Measurements from ENCODE around the gene EGR4. TPM values are rescaled to one million over a fixed set of nuclear protein-coding genes. Genes with fewer than 3 reads are reported as not detected.

EGR4 gene
- total RNA-seq = not detected

DNA sequence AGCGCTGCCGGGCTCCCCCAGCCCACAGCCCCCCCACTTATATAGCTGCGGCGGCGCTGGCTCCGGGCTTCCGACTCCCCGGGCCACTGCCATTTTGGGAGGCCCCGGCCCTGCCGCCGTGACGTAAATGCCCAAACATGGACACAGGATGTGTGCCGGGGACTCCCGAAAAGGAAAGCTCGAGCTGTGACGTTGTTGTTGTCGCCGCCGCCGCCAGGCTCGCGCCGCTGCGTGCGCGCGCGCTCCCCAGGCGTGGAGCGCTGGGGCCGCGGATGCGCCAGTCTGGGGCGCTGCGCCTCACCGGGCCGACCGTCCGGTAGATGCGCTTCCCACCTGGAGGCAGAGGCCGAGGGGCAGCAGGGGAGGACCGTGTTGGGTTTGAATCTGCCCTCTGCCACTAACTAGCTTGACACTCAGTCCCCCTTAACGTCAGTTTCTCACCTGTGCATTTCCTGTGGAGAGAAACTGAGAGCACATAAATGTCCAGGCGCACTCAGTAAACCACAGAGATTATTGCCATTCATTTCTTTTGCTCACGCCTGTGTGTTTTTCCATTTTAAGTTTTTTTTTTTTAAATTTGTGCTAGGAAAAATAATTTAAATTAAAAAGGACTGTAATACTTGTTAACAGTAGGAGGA lies at the start of gene EGR4:
TSS of gene EGR4 (minus strand) at position 15 of the 638 bp plus-strand sequence. CDS start 231 bp downstream, outside the sequence.
- DNase-seq (ENCODE audit: low spot score) = peak; percentile 40

GRCh38 chr2:73341039-73341438 lies 47.7 kb upstream of the EGR4 start:
- DNase-seq (ENCODE audit: low spot score) = peak; percentile 58

DNA sequence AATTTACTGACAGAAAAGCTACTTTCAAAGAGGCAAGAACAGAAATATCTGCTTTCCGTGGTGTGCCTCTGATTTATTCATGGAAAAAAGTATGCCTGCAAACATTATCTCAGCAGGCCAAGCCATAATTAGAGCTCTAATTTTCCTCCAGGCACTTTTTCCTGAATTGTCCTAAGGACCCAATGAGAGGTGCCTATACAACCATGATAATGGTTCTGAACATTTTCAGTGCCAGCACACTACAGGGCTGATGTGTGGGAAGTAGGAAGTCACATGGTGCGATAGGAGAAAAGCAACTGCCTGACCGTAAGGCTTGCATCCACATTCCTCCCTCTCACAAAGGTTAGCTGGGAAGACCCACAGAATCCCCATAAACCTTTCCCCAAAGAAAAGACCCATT lies 45.9 kb upstream of the EGR4 start:
- DNase-seq (ENCODE audit: low spot score) = no peak

- DNase-seq (ENCODE audit: low spot score) = no peak
Observed at GRCh38 chr2:73337828-73338227, 44.5 kb upstream of the EGR4 start.

- DNase-seq (ENCODE audit: low spot score) = no peak
Observed at GRCh38 chr2:73334620-73335019, 41.3 kb upstream of the EGR4 start.

GRCh38 chr2:73334045-73334444 lies 40.7 kb upstream of the EGR4 start:
- no peak for DNase-seq (ENCODE audit: low spot score)

DNA sequence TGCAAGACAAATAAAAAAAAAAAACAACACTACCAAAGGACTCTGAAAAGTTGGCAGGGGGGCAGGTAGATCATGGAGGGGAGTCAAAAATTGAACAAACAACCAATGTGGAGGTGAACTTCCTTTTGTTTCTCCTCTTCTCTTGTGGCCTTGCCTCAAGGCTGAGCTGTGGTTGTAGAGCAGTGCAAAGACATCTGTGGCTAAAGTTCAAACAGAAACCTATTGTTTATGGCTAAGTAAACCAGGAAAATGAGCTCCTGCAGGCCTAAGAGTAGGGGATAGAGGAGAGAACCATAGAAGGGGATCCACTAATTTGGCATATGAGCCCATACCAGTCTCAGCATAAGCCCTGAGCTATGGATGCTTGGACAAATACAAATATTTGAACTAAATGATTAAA lies 40.2 kb upstream of the EGR4 start:
- DNase-seq (ENCODE audit: low spot score) = no peak

DNA sequence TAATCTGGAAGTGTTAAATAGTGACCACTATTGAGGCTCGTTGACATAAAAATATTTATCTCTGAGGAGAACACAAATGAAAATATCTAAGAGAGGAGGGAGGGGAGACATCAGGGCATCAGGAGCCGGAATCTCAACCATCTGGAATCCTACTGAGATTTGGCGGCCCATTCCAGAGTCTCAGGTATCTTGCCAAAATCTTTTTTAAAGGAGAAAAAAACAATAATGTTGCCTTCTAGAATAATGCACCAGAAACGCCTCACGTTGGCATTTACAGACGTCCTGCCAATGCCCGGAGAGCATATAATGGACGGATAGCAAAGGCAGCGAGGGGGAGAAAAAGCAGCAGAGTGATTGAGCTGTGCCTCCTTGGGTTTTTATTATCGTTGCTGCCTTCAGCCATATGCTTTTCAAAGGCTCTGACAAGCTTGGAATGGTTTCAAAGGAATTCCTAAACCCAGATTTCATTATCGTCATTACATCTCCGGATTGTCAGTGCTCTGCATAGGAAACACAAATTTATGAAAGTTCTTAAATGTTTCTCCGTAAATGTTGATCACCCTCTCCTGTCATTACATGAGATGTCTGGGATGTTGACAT lies 30.9 kb upstream of the EGR4 start:
- DNase-seq (ENCODE audit: low spot score) = no peak

GRCh38 chr2:73323551-73323950 lies 30.2 kb upstream of the EGR4 start:
- DNase-seq (ENCODE audit: low spot score) = no peak

GRCh38 chr2:73314441-73314840 lies 21.1 kb upstream of the EGR4 start:
- no peak for DNase-seq (ENCODE audit: low spot score)

DNA sequence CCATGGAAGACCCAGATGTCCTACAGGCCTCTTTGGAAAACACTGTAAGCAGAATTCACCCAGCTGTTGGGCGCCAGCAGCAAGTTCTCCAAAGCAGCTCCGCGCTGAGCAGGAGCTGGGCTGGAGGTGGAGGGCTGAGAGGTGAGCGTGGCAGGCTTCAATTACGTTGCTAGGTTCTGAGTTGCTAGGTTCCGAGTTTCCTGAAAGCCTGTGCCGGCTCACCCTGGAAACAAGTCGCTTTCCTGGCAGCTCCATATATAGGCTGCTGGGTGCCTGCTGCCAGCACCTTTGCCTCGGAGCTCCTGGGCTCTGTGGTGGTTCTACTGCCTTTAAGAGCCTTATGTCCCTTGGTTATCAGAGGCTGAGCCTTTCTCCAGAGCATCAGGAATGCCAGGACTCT lies 14.4 kb upstream of the EGR4 start:
- DNase-seq (ENCODE audit: low spot score) = no peak

GRCh38 chr2:73301636-73302035 lies 8.3 kb upstream of the EGR4 start:
- no peak for DNase-seq (ENCODE audit: low spot score)

DNA sequence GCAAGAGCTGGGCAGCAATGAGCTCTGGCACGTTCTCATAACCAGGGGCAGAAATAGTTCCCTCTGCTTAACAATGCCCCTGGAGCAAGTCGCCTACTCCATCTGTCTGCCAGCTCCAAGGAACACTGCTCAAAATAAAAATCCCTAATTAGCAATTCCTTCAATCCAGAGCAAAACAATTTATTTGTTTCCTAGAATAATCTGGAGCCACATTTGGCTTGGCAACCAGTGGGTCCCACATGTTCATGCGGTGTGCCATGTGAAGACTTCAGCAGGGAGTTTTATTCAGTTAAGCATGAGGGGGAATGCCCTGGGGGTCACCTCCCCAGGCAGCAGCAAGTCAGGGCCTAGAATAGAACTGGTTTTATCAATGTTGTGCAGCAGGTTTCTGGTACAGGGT lies 7.6 kb upstream of the EGR4 start:
- no peak for DNase-seq (ENCODE audit: low spot score)

GRCh38 chr2:73297586-73297985 lies 4.2 kb upstream of the EGR4 start:
- no peak for DNase-seq (ENCODE audit: low spot score)

- no peak for DNase-seq (ENCODE audit: low spot score)
Observed at GRCh38 chr2:73297151-73297559, 3.8 kb upstream of the EGR4 start.

DNA sequence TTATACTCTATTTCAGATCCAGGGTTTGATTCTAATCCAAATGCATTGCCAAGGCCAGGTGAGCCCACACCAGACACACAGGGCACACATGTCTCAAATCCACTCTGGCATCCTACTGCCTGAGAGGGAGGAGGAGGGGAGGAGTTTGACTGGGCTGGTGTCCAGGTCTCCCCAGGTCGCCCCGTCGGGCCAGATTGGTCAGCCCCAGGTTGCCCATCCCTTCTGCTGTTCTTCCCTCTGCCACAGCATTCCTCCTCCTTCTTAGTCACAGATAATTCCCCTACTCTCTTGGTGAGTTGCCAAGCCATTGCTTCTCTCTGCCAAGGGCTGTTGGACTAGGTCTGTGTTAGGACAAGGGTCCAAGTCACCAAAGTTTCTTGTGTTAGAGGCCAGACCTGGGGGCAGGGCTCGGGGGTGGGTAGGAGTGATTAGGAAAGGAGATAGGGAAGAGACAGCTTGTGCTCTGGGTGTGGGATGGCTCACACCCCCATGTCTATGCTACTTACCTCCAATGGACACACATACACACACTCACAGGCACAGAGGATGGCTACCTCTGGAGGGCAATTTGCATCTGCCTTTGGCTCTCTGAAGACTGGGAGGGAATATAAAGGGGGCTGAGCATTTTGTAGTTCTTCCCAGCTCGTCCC lies 2.5 kb upstream of the EGR4 start:
- DNase-seq (ENCODE audit: low spot score) = no peak

DNA sequence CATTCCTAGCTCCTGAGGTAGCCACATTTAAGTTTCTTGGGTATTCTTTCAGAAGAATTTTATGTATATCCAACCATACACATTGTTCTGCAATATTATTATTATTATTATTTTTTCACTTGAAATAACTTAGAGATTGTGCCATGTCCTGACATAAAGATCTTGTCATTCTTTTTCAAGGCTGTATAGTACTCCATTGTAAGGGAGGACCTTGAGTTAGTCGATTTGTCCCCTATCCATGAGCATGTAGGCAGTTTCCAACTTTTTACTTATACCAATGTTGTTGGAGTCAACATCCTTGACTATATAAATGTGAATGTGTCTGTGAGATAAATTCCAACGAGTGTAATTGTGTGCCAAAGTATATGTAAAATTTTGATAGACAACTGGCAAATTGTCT lies 891 bp upstream of the EGR4 start:
- DNase-seq (ENCODE audit: low spot score) = no peak

GRCh38 chr2:73292906-73293533 lies 328 bp downstream of the EGR4 start:
- DNase-seq (ENCODE audit: low spot score) = no peak

- DNase-seq (ENCODE audit: low spot score) = no peak
Observed at GRCh38 chr2:73292316-73292905, 937 bp downstream of the EGR4 start.

- no peak for DNase-seq (ENCODE audit: low spot score)
Observed at GRCh38 chr2:73291461-73292315, 1.7 kb downstream of the EGR4 start.

GRCh38 chr2:73291093-73291460 lies 2.3 kb downstream of the EGR4 start:
- peak; percentile 60 for DNase-seq (ENCODE audit: low spot score)

Measured in mucosa of gallbladder (tissue), 1 donor.